Measurements from ENCODE around the gene SCG2.

SCG2 gene

DNA sequence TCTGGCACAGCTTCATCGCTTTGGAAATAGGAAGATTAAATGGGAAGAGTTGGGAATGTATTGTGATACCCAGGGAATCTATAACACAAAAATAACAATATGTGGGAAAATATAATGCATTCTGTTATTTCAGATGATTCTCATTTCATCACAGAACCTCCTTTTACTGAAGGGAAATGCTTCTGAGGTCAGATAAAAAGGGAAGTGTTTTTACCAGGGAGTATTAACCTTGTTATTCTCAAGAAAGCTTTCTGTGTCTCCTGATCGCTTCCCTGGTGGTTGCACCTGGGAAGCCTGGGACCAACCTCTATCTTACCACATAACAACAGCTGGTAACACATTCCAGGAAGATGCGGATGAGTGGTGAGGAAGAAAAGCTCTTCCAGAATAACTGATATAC is 47.2 kb downstream of the SCG2 start:
- no peak for DNase-seq (ENCODE audit: low read depth)
- TF ChIP-seq, protein P1, sequence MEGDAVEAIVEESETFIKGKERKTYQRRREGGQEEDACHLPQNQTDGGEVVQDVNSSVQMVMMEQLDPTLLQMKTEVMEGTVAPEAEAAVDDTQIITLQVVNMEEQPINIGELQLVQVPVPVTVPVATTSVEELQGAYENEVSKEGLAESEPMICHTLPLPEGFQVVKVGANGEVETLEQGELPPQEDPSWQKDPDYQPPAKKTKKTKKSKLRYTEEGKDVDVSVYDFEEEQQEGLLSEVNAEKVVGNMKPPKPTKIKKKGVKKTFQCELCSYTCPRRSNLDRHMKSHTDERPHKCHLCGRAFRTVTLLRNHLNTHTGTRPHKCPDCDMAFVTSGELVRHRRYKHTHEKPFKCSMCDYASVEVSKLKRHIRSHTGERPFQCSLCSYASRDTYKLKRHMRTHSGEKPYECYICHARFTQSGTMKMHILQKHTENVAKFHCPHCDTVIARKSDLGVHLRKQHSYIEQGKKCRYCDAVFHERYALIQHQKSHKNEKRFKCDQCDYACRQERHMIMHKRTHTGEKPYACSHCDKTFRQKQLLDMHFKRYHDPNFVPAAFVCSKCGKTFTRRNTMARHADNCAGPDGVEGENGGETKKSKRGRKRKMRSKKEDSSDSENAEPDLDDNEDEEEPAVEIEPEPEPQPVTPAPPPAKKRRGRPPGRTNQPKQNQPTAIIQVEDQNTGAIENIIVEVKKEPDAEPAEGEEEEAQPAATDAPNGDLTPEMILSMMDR (IDR thresholded peaks at IDR 0.05; ENCODE audit: control insufficient read depth, insufficient read depth, low read depth, low read length, missing control alignments), result no peak

DNA sequence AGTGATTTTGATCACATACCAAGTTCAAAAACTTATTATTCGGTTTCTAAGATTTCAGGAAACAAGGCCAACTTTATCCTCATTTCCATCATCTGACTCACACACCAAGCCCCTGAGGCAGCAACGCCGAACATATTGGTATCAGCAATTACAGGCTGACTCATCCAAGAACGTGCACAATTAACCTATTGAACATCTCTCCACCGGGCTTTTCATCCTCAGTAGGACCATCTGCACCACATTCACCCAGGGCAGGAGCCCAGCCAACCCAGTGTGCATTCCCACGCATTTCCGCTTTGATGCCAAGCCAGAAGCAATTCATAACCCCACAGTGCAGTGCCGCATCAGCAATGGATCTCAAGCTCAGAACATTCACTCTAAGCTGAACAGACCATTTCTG is 52.9 kb downstream of the SCG2 start:
- TF ChIP-seq, protein P1 (IDR thresholded peaks at IDR 0.05; ENCODE audit: control insufficient read depth, insufficient read depth, low read depth, low read length, missing control alignments), result no peak
- H3K4me3 ChIP-seq (ENCODE audit: control insufficient read depth, low read depth, low read length), result no peak overlapping the region
- DNase-seq (ENCODE audit: low read depth), result peak; percentile 87

More for the DNA sequence above, 47.2 kb downstream of the SCG2 start:
- no peak overlapping the region for H3K4me3 ChIP-seq (ENCODE audit: control insufficient read depth, low read depth, low read length)

DNA sequence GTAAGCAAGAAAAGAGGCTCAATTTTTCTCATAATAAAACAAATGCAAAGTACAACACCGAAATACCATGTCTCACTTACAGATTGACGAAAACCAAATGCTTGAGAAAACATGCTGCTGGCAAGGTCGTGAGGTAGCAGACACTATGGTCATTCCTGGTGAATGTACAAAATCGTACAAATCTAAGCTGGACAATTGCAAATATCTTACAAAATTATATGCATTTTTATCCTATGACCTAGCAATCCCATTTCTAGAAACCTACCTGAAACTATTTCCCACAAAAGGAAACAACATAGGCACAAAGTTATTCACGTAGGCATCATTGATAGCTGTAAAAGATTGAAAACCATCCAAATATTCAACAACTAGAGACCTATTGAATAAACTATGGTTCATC is 54.0 kb downstream of the SCG2 start:
- no peak overlapping the region for H3K4me3 ChIP-seq (ENCODE audit: control insufficient read depth, low read depth, low read length)
- no peak for DNase-seq (ENCODE audit: low read depth)

More for the DNA sequence above, 54.0 kb downstream of the SCG2 start:
- TF ChIP-seq, protein P1 (IDR thresholded peaks at IDR 0.05; ENCODE audit: control insufficient read depth, insufficient read depth, low read depth, low read length, missing control alignments), result no peak

All from AG09309 (cell line).